Measurements from ENCODE around the gene EVC2.

DNA sequence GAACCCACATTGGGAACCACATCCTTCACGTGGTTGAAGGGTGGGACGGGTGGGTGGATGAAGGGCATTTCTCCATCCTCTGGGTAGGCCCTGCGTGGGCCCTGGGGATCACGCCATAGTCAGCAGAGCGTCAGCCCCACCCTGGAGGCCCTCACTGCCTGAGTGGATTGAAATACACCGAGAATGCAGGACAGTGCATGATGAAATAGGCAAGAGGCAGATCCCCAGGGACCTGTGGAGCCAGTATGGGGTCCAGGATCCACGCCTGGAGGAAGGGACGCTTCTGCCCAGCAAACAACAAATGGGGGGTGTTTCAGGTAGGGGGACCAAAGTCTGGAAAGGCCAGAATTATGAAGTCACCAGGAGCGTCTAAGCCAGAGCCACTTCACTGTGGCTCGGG is 22.1 kb upstream of the EVC2 start:
- TF ChIP-seq, protein P1, sequence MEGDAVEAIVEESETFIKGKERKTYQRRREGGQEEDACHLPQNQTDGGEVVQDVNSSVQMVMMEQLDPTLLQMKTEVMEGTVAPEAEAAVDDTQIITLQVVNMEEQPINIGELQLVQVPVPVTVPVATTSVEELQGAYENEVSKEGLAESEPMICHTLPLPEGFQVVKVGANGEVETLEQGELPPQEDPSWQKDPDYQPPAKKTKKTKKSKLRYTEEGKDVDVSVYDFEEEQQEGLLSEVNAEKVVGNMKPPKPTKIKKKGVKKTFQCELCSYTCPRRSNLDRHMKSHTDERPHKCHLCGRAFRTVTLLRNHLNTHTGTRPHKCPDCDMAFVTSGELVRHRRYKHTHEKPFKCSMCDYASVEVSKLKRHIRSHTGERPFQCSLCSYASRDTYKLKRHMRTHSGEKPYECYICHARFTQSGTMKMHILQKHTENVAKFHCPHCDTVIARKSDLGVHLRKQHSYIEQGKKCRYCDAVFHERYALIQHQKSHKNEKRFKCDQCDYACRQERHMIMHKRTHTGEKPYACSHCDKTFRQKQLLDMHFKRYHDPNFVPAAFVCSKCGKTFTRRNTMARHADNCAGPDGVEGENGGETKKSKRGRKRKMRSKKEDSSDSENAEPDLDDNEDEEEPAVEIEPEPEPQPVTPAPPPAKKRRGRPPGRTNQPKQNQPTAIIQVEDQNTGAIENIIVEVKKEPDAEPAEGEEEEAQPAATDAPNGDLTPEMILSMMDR (IDR thresholded peaks at IDR 0.05) = no peak
- TF ChIP-seq TCF7L2 (IDR thresholded peaks at IDR 0.05; ENCODE audit: low read depth, low read length) (no peak), POLR2AphosphoS5 (IDR thresholded peaks at IDR 0.05; ENCODE audit: low read depth, low read length) (no peak)
- TF ChIP-seq, protein P2, sequence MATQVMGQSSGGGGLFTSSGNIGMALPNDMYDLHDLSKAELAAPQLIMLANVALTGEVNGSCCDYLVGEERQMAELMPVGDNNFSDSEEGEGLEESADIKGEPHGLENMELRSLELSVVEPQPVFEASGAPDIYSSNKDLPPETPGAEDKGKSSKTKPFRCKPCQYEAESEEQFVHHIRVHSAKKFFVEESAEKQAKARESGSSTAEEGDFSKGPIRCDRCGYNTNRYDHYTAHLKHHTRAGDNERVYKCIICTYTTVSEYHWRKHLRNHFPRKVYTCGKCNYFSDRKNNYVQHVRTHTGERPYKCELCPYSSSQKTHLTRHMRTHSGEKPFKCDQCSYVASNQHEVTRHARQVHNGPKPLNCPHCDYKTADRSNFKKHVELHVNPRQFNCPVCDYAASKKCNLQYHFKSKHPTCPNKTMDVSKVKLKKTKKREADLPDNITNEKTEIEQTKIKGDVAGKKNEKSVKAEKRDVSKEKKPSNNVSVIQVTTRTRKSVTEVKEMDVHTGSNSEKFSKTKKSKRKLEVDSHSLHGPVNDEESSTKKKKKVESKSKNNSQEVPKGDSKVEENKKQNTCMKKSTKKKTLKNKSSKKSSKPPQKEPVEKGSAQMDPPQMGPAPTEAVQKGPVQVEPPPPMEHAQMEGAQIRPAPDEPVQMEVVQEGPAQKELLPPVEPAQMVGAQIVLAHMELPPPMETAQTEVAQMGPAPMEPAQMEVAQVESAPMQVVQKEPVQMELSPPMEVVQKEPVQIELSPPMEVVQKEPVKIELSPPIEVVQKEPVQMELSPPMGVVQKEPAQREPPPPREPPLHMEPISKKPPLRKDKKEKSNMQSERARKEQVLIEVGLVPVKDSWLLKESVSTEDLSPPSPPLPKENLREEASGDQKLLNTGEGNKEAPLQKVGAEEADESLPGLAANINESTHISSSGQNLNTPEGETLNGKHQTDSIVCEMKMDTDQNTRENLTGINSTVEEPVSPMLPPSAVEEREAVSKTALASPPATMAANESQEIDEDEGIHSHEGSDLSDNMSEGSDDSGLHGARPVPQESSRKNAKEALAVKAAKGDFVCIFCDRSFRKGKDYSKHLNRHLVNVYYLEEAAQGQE (IDR thresholded peaks at IDR 0.05; ENCODE audit: insufficient read depth in 1 of 2, low read depth in 2 of 2, low read length in 1 of 2) = no peak
